Measurements from ENCODE around the gene LYPD1.

Gene LYPD1

DNA sequence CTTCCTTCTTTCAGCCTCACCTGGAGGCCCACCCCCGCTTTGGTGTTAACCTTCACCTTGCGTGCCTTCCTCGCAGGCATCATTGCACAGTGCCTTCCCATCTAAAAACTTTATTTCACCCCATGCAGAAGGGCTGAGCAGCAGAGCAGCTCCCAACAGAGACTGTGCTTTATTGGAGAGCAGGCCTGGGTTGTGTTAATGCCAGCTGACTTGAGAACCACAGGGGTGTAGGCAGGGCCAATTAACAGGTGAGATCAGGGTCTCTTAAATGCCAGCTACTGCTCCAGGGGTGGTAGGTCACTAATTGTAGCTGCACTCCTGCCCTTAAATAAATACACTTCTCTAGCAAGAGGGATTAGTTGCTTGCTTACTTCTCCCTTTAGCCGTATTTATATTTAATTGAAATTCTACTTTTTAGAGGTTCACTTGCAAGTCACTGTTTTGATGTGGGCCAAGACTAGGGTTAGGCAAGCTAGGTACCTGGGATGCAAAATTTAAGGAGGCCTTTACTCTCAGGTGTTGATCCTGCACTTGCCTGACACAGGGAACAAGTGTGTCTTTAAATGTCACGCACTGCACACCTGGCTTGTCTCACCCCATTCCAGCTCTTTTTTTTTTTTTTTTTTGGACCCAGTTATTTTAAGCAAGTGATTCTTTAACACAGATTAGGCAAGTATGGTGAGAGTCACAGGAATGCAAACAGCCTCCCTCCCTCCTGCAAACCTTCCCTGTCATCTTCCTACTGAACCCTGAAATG lies 54.5 kb downstream of the LYPD1 start:
- Histone ChIP-seq H3K23ac (ENCODE audit: low read length) (no peak overlapping the region), H3K18ac (ENCODE audit: low read length) (no peak overlapping the region), H2BK120ac (ENCODE audit: low read depth, low read length) (no peak overlapping the region), H3K79me2 (ENCODE audit: control insufficient read depth, insufficient read depth, low read length) (no peaks in the 10 kb centered on the region), H3K4me3 (ENCODE audit: low read length) (no peak overlapping the region), H2BK5ac (ENCODE audit: low read length) (no peak overlapping the region), H2BK15ac (replicated peaks; ENCODE audit: low read depth) (no peak overlapping the region), H3K9ac (ENCODE audit: low read length) (no peak overlapping the region), H3K36me3 (ENCODE audit: control insufficient read depth, insufficient read depth, low read length) (no peaks in the 10 kb centered on the region), H3K79me1 (ENCODE audit: low read length) (no peaks in the 10 kb centered on the region), H2AK5ac (ENCODE audit: low read length) (no peak overlapping the region), H3K4me2 (ENCODE audit: low read length) (no peak overlapping the region), H3K4me1 (ENCODE audit: control insufficient read depth, low read depth, low read length) (no peaks in the 10 kb centered on the region), H3K27me3 (ENCODE audit: insufficient read depth, low read length, poor library complexity) (no peaks in the 10 kb centered on the region), H3K56ac (ENCODE audit: low read length) (no peak overlapping the region), H4K8ac (ENCODE audit: low read depth, low read length) (no peak overlapping the region), H4K5ac (ENCODE audit: low read length) (no peak overlapping the region), H3K4ac (ENCODE audit: low read depth, low read length) (no peak overlapping the region), H3K27ac (ENCODE audit: low read depth, low read length) (no peak overlapping the region)
- no CpG with 5 or more reads among the region's 5 CpGs for WGBS (ENCODE audit: extremely low coverage, insufficient coverage, low lambda C conversion rate)
- no peak for DNase-seq

GRCh38 chr2:132611719-132612118 lies 58.3 kb downstream of the LYPD1 start:
- H3K79me2 ChIP-seq (ENCODE audit: control insufficient read depth, insufficient read depth, low read length) = no peaks in the 10 kb centered on the region

GRCh38 chr2:132609101-132609890 lies 60.7 kb downstream of the LYPD1 start:
- Histone ChIP-seq H2BK15ac (replicated peaks; ENCODE audit: low read depth) (no peak overlapping the region), H2BK5ac (ENCODE audit: low read length) (no peak overlapping the region), H3K27ac (ENCODE audit: low read depth, low read length) (no peak overlapping the region), H3K79me1 (ENCODE audit: low read length) (no peaks in the 10 kb centered on the region), H3K56ac (ENCODE audit: low read length) (no peak overlapping the region), H3K79me2 (ENCODE audit: control insufficient read depth, insufficient read depth, low read length) (no peaks in the 10 kb centered on the region), H3K23ac (ENCODE audit: low read length) (no peak overlapping the region), H3K36me3 (ENCODE audit: control insufficient read depth, insufficient read depth, low read length) (no peaks in the 10 kb centered on the region), H4K8ac (ENCODE audit: low read depth, low read length) (no peak overlapping the region), H3K18ac (ENCODE audit: low read length) (no peak overlapping the region), H2BK120ac (ENCODE audit: low read depth, low read length) (no peak overlapping the region), H2AK5ac (ENCODE audit: low read length) (no peak overlapping the region), H3K4ac (ENCODE audit: low read depth, low read length) (no peak overlapping the region), H3K4me3 (ENCODE audit: low read length) (no peak overlapping the region), H3K27me3 (ENCODE audit: insufficient read depth, low read length, poor library complexity) (no peaks in the 10 kb centered on the region), H4K5ac (ENCODE audit: low read length) (no peak overlapping the region), H3K9ac (ENCODE audit: low read length) (no peak overlapping the region), H3K4me2 (ENCODE audit: low read length) (no peak overlapping the region), H3K4me1 (ENCODE audit: control insufficient read depth, low read depth, low read length) (peaks cover 11% of the 10 kb centered on the region)
- no CpG with 5 or more reads among the region's 8 CpGs for WGBS (ENCODE audit: extremely low coverage, insufficient coverage, low lambda C conversion rate)
- DNase-seq = no peak

More at GRCh38 chr2:132611719-132612118, 58.3 kb downstream of the LYPD1 start:
- no peak overlapping the region for H3K4me2 ChIP-seq (ENCODE audit: low read length)
- H2BK15ac ChIP-seq (replicated peaks; ENCODE audit: low read depth) = no peak overlapping the region
- H3K23ac ChIP-seq (ENCODE audit: low read length) = no peak overlapping the region
- no peak overlapping the region for H3K4me3 ChIP-seq (ENCODE audit: low read length)
- no CpG with 5 or more reads among the region's 2 CpGs for WGBS (ENCODE audit: extremely low coverage, insufficient coverage, low lambda C conversion rate)
- H3K18ac ChIP-seq (ENCODE audit: low read length) = no peak overlapping the region
- H3K4me1 ChIP-seq (ENCODE audit: control insufficient read depth, low read depth, low read length) = no peaks in the 10 kb centered on the region
- no peak overlapping the region for H3K27ac ChIP-seq (ENCODE audit: low read depth, low read length)
- H3K27me3 ChIP-seq (ENCODE audit: insufficient read depth, low read length, poor library complexity) = no peaks in the 10 kb centered on the region
- H3K79me1 ChIP-seq (ENCODE audit: low read length) = no peaks in the 10 kb centered on the region
- no peaks in the 10 kb centered on the region for H3K36me3 ChIP-seq (ENCODE audit: control insufficient read depth, insufficient read depth, low read length)
- H4K8ac ChIP-seq (ENCODE audit: low read depth, low read length) = no peak overlapping the region
- H3K56ac ChIP-seq (ENCODE audit: low read length) = no peak overlapping the region
- H2AK5ac ChIP-seq (ENCODE audit: low read length) = no peak overlapping the region
- H4K5ac ChIP-seq (ENCODE audit: low read length) = no peak overlapping the region
- no peak overlapping the region for H3K9ac ChIP-seq (ENCODE audit: low read length)
- H2BK5ac ChIP-seq (ENCODE audit: low read length) = no peak overlapping the region
- no peak overlapping the region for H3K4ac ChIP-seq (ENCODE audit: low read depth, low read length)
- H2BK120ac ChIP-seq (ENCODE audit: low read depth, low read length) = no peak overlapping the region
- no peak for DNase-seq

GRCh38 chr2:132608311-132608710 lies 61.7 kb downstream of the LYPD1 start:
- Histone ChIP-seq H2BK15ac (replicated peaks; ENCODE audit: low read depth) (no peak overlapping the region), H3K36me3 (ENCODE audit: control insufficient read depth, insufficient read depth, low read length) (no peaks in the 10 kb centered on the region), H3K4me1 (ENCODE audit: control insufficient read depth, low read depth, low read length) (peaks cover 11% of the 10 kb centered on the region), H3K56ac (ENCODE audit: low read length) (no peak overlapping the region), H3K4me2 (ENCODE audit: low read length) (no peak overlapping the region), H2AK5ac (ENCODE audit: low read length) (no peak overlapping the region), H3K27me3 (ENCODE audit: insufficient read depth, low read length, poor library complexity) (no peaks in the 10 kb centered on the region), H3K4ac (ENCODE audit: low read depth, low read length) (no peak overlapping the region), H3K79me2 (ENCODE audit: control insufficient read depth, insufficient read depth, low read length) (no peaks in the 10 kb centered on the region), H4K8ac (ENCODE audit: low read depth, low read length) (no peak overlapping the region), H3K23ac (ENCODE audit: low read length) (no peak overlapping the region), H2BK5ac (ENCODE audit: low read length) (no peak overlapping the region), H3K79me1 (ENCODE audit: low read length) (no peaks in the 10 kb centered on the region), H3K4me3 (ENCODE audit: low read length) (no peak overlapping the region), H4K5ac (ENCODE audit: low read length) (no peak overlapping the region), H3K18ac (ENCODE audit: low read length) (peak overlapping the region; percentile 62), H3K9ac (ENCODE audit: low read length) (no peak overlapping the region), H3K27ac (ENCODE audit: low read depth, low read length) (no peak overlapping the region), H2BK120ac (ENCODE audit: low read depth, low read length) (no peak overlapping the region)
- DNase-seq = no peak
- WGBS (ENCODE audit: extremely low coverage, insufficient coverage, low lambda C conversion rate) = no CpG with 5 or more reads among the region's 6 CpGs

DNA sequence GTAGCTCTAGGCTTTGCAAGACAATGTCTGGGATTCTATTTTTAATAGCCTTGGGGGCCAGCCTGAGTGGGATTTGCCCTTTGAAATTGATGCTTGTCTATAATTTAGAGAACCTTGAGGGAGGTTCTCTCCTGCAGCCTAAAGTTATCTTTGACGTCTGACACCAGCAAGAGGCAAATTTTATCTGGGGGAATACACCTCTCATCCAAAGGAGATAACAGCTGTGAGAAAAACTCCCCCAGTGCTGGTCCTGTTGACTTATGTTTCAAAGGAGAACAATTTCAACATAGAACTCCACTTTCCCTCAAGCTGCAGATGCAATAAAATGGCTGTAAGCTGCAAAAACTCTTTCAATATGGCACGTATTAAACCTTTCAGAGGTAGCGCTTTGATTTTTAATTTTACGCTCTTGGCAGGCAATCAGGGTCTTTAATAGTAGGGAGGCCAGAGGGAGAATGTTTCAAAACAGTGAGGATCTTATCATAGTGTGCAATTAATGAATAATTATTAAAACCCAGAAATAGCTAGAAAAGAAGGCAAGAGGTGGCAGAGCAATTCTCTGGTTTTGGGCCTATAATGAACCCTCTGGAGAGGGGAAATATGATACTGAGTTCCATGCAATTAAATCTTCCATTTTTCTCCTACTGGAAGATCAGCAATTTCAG lies 62.4 kb downstream of the LYPD1 start:
- Histone ChIP-seq H3K4me3 (ENCODE audit: low read length) (no peak overlapping the region), H3K4ac (ENCODE audit: low read depth, low read length) (no peak overlapping the region), H2BK5ac (ENCODE audit: low read length) (no peak overlapping the region), H4K8ac (ENCODE audit: low read depth, low read length) (no peak overlapping the region), H3K23ac (ENCODE audit: low read length) (no peak overlapping the region), H3K79me2 (ENCODE audit: control insufficient read depth, insufficient read depth, low read length) (no peaks in the 10 kb centered on the region), H3K36me3 (ENCODE audit: control insufficient read depth, insufficient read depth, low read length) (no peaks in the 10 kb centered on the region), H2BK120ac (ENCODE audit: low read depth, low read length) (no peak overlapping the region), H3K9ac (ENCODE audit: low read length) (no peak overlapping the region), H4K5ac (ENCODE audit: low read length) (no peak overlapping the region), H2AK5ac (ENCODE audit: low read length) (no peak overlapping the region), H3K27me3 (ENCODE audit: insufficient read depth, low read length, poor library complexity) (no peaks in the 10 kb centered on the region), H3K18ac (ENCODE audit: low read length) (no peak overlapping the region), H3K56ac (ENCODE audit: low read length) (no peak overlapping the region), H3K4me1 (ENCODE audit: control insufficient read depth, low read depth, low read length) (peaks cover 11% of the 10 kb centered on the region), H3K4me2 (ENCODE audit: low read length) (no peak overlapping the region), H2BK15ac (replicated peaks; ENCODE audit: low read depth) (no peak overlapping the region), H3K27ac (ENCODE audit: low read depth, low read length) (no peak overlapping the region), H3K79me1 (ENCODE audit: low read length) (no peaks in the 10 kb centered on the region)
- no CpG with 5 or more reads among the region's 4 CpGs for WGBS (ENCODE audit: extremely low coverage, insufficient coverage, low lambda C conversion rate)
- DNase-seq = peak; percentile 58
